GM21529 (cell line): ENCODE measurements around the gene CSMD2.
"Not testable (repeated sequence)": the region's sequence is repeated elsewhere in the genome, so short reads cannot be mapped to it uniquely, and the experiment has no call there.

Experiments used
- ATAC-seq: cut with Tn5 transposase; IDR thresholded peaks from one replicate; pipeline ENCODE4 v1.9.1; 2021; ENCODE audit not compliant: unreplicated experiment

CSMD2 gene

GRCh38 chr1:34164771-34165391, at the start of gene CSMD2:
Gene CSMD2 (minus strand): TSS chr1:34165230. CDS start chr1:34165097, 133 bp downstream.
- no peak for ATAC-seq

GRCh38 chr1:34213956-34214355, 48.9 kb upstream of the CSMD2 start:
- ATAC-seq, result no peak

GRCh38 chr1:34212673-34213072, 47.6 kb upstream of the CSMD2 start:
- no peak for ATAC-seq

GRCh38 chr1:34199927-34200326, 34.9 kb upstream of the CSMD2 start:
- no peak for ATAC-seq

- ATAC-seq, result no peak
These were observed 27.6 kb upstream of the CSMD2 start for GRCh38 chr1:34192621-34193020.

- no peak for ATAC-seq
These were observed 25.7 kb upstream of the CSMD2 start for GRCh38 chr1:34190692-34191091.

- no peak for ATAC-seq
These were observed 24.0 kb upstream of the CSMD2 start for GRCh38 chr1:34188985-34189384.

- no peak for ATAC-seq
These were observed 23.4 kb upstream of the CSMD2 start for GRCh38 chr1:34188418-34188817.

- ATAC-seq, result no peak
These were observed 21.9 kb upstream of the CSMD2 start for GRCh38 chr1:34186741-34187494.

- not testable (repeated sequence) for ATAC-seq
These were observed 18.4 kb upstream of the CSMD2 start for GRCh38 chr1:34183381-34183780.

- ATAC-seq, result no peak
These were observed 13.0 kb upstream of the CSMD2 start for GRCh38 chr1:34178072-34178471.

- no peak for ATAC-seq
These were observed 12.0 kb upstream of the CSMD2 start, which contains the start of gene C1orf94 for GRCh38 chr1:34176830-34177603. Gene C1orf94 (plus strand): TSS chr1:34176907. CDS start chr1:34177790, 883 bp downstream.

- ATAC-seq, result no peak
These were observed 10.7 kb upstream of the CSMD2 start for GRCh38 chr1:34175744-34176143.

GRCh38 chr1:34167389-34167788, 2.4 kb upstream of the CSMD2 start:
- no peak for ATAC-seq

- no peak for ATAC-seq
These were observed 1.8 kb upstream of the CSMD2 start for GRCh38 chr1:34166625-34167361.

GRCh38 chr1:34166191-34166624, 1.2 kb upstream of the CSMD2 start:
- no peak for ATAC-seq

- no peak for ATAC-seq
These were observed 442 bp upstream of the CSMD2 start for GRCh38 chr1:34165422-34165921.

GRCh38 chr1:34163792-34164731, 968 bp downstream of the CSMD2 start:
- no peak for ATAC-seq

- peak; percentile 61 for ATAC-seq
These were observed 1.9 kb downstream of the CSMD2 start for GRCh38 chr1:34162852-34163766.
